OCI-LY1 (cell line): ENCODE results near the gene FUOM.
"Not testable (repeated sequence)": the region's sequence is repeated elsewhere in the genome, so short reads cannot be mapped to it uniquely, and the experiment has no call there.

Experiments used
- CTCF ChIP-seq: fragments of 200-600 bp; sonication (generic), shearing (Covaris generic); IDR thresholded peaks from 2 replicates; pipeline ENCODE4 v1.5.1; 2017; ENCODE audit warnings: mild to moderate bottlenecking, antibody characterized with exemption, low read length, moderate library complexity, mixed read lengths
- EZH2 ChIP-seq: fragments of 200-600 bp; sonication (generic), shearing (Covaris generic); IDR thresholded peaks from 2 replicates; pipeline ENCODE4 v1.8.0; 2017; ENCODE audit warnings: borderline replicate concordance, mixed run types, mild to moderate bottlenecking, antibody characterized with exemption, low read length, moderate library complexity, mixed read lengths

- TF ChIP-seq CTCF, EZH2: not testable (repeated sequence)
These were observed 18.4 kb upstream of the FUOM start for GRCh38 chr10:133376183-133376582.
